ENCODE data around the gene MID1.

Gene MID1

GRCh38 chrX:10501611-10502010 lies 118.8 kb downstream of the MID1 start:
- H3K27ac ChIP-seq = no peak overlapping the region
- H3K27me3 ChIP-seq = no peaks in the 10 kb centered on the region

GRCh38 chrX:10496345-10496965 lies 123.9 kb downstream of the MID1 start:
- no peak overlapping the region for H3K4me3 ChIP-seq
- H3K9me3 ChIP-seq = no peaks in the 10 kb centered on the region
- H3K27me3 ChIP-seq = no peaks in the 10 kb centered on the region
- intact Hi-C loops (cut with DNase I; ENCODE audit: low total_unique reads) = no loop called here
- no peaks in the 10 kb centered on the region for H3K4me1 ChIP-seq
- no peaks in the 10 kb centered on the region for H3K36me3 ChIP-seq
- TF ChIP-seq CTCF (IDR thresholded peaks at IDR 0.05) = no peak
- no peak overlapping the region for H3K27ac ChIP-seq
- DNase-seq = no peak

More at GRCh38 chrX:10501611-10502010, 118.8 kb downstream of the MID1 start:
- no peaks in the 10 kb centered on the region for H3K36me3 ChIP-seq
- H3K9me3 ChIP-seq = no peaks in the 10 kb centered on the region
- no peak for DNase-seq
- H3K4me3 ChIP-seq = no peak overlapping the region
- no peaks in the 10 kb centered on the region for H3K4me1 ChIP-seq
- TF ChIP-seq CTCF (IDR thresholded peaks at IDR 0.05) = no peak
- intact Hi-C loops (cut with DNase I; ENCODE audit: low total_unique reads) = no loop called here

GRCh38 chrX:10495677-10496076 lies 124.7 kb downstream of the MID1 start:
- Histone ChIP-seq H3K36me3 (no peaks in the 10 kb centered on the region), H3K27ac (no peak overlapping the region), H3K4me3 (no peak overlapping the region), H3K9me3 (no peaks in the 10 kb centered on the region), H3K27me3 (no peaks in the 10 kb centered on the region), H3K4me1 (no peaks in the 10 kb centered on the region)
- DNase-seq = no peak
- intact Hi-C loops (cut with DNase I; ENCODE audit: low total_unique reads) = no loop called here
- no peak for TF ChIP-seq CTCF (IDR thresholded peaks at IDR 0.05)

- Histone ChIP-seq H3K36me3 (no peaks in the 10 kb centered on the region), H3K27me3 (no peaks in the 10 kb centered on the region), H3K27ac (no peak overlapping the region), H3K4me1 (no peaks in the 10 kb centered on the region), H3K4me3 (no peak overlapping the region), H3K9me3 (no peaks in the 10 kb centered on the region)
- no peak for DNase-seq
- no peak for TF ChIP-seq CTCF (IDR thresholded peaks at IDR 0.05)
- intact Hi-C loops (cut with DNase I; ENCODE audit: low total_unique reads) = no loop called here
Observed at GRCh38 chrX:10492250-10492649, 128.1 kb downstream of the MID1 start.

GRCh38 chrX:10486373-10486772 lies 134.0 kb downstream of the MID1 start:
- intact Hi-C loops (cut with DNase I; ENCODE audit: low total_unique reads) = no loop called here
- H3K27ac ChIP-seq = peak overlapping the region in 1 of 2 donors; percentile 9
- no peaks in the 10 kb centered on the region for H3K36me3 ChIP-seq
- H3K27me3 ChIP-seq = no peaks in the 10 kb centered on the region
- H3K4me1 ChIP-seq = peaks cover 0 to 8% (median 0%) of the 10 kb centered on the region in 4 donors
- H3K9me3 ChIP-seq = no peaks in the 10 kb centered on the region
- no peak for DNase-seq
- no peak for TF ChIP-seq CTCF (IDR thresholded peaks at IDR 0.05)
- no peak overlapping the region for H3K4me3 ChIP-seq

- no peak for TF ChIP-seq CTCF (IDR thresholded peaks at IDR 0.05)
- DNase-seq = no peak
- Histone ChIP-seq H3K36me3 (no peaks in the 10 kb centered on the region), H3K27me3 (no peaks in the 10 kb centered on the region), H3K27ac (no peak overlapping the region), H3K4me3 (no peak overlapping the region), H3K9me3 (no peaks in the 10 kb centered on the region), H3K4me1 (peaks cover 0 to 8% (median 0%) of the 10 kb centered on the region in 4 donors)
- intact Hi-C loops (cut with DNase I; ENCODE audit: low total_unique reads) = no loop called here
Observed at GRCh38 chrX:10485326-10485725, 135.1 kb downstream of the MID1 start.
